Measurements from ENCODE around the gene CWC25. TPM values are rescaled to one million over a fixed set of nuclear protein-coding genes. Genes with fewer than 3 reads are reported as not detected.
A peak's percentile ranks its signal among the peaks of the same experiment; 100 is the strongest.

The CWC25 gene
- total and polyA plus RNA-seq, 2 of the 13 experiments (the other 11 are each of a cell fraction or from before 2014, with no cell fraction given) = 15.6 to 22.7 TPM

- TF ChIP-seq, protein P1, sequence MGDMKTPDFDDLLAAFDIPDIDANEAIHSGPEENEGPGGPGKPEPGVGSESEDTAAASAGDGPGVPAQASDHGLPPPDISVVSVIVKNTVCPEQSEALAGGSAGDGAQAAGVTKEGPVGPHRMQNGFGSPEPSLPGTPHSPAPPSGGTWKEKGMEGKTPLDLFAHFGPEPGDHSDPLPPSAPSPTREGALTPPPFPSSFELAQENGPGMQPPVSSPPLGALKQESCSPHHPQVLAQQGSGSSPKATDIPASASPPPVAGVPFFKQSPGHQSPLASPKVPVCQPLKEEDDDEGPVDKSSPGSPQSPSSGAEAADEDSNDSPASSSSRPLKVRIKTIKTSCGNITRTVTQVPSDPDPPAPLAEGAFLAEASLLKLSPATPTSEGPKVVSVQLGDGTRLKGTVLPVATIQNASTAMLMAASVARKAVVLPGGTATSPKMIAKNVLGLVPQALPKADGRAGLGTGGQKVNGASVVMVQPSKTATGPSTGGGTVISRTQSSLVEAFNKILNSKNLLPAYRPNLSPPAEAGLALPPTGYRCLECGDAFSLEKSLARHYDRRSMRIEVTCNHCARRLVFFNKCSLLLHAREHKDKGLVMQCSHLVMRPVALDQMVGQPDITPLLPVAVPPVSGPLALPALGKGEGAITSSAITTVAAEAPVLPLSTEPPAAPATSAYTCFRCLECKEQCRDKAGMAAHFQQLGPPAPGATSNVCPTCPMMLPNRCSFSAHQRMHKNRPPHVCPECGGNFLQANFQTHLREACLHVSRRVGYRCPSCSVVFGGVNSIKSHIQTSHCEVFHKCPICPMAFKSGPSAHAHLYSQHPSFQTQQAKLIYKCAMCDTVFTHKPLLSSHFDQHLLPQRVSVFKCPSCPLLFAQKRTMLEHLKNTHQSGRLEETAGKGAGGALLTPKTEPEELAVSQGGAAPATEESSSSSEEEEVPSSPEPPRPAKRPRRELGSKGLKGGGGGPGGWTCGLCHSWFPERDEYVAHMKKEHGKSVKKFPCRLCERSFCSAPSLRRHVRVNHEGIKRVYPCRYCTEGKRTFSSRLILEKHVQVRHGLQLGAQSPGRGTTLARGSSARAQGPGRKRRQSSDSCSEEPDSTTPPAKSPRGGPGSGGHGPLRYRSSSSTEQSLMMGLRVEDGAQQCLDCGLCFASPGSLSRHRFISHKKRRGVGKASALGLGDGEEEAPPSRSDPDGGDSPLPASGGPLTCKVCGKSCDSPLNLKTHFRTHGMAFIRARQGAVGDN (CRISPR knock-in tag; IDR thresholded peaks at IDR 0.05) = peak; percentile 53
- TF ChIP-seq ZNF839 (CRISPR knock-in tag; IDR thresholded peaks at IDR 0.05; ENCODE audit: borderline replicate concordance) = no peak
- TF ChIP-seq MYNN (CRISPR knock-in tag; IDR thresholded peaks at IDR 0.05; ENCODE audit: low read depth) = no peak
- TF ChIP-seq, protein P2, sequence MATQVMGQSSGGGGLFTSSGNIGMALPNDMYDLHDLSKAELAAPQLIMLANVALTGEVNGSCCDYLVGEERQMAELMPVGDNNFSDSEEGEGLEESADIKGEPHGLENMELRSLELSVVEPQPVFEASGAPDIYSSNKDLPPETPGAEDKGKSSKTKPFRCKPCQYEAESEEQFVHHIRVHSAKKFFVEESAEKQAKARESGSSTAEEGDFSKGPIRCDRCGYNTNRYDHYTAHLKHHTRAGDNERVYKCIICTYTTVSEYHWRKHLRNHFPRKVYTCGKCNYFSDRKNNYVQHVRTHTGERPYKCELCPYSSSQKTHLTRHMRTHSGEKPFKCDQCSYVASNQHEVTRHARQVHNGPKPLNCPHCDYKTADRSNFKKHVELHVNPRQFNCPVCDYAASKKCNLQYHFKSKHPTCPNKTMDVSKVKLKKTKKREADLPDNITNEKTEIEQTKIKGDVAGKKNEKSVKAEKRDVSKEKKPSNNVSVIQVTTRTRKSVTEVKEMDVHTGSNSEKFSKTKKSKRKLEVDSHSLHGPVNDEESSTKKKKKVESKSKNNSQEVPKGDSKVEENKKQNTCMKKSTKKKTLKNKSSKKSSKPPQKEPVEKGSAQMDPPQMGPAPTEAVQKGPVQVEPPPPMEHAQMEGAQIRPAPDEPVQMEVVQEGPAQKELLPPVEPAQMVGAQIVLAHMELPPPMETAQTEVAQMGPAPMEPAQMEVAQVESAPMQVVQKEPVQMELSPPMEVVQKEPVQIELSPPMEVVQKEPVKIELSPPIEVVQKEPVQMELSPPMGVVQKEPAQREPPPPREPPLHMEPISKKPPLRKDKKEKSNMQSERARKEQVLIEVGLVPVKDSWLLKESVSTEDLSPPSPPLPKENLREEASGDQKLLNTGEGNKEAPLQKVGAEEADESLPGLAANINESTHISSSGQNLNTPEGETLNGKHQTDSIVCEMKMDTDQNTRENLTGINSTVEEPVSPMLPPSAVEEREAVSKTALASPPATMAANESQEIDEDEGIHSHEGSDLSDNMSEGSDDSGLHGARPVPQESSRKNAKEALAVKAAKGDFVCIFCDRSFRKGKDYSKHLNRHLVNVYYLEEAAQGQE (IDR thresholded peaks at IDR 0.05; ENCODE audit: borderline replicate concordance in 1 of 2, low read depth in 1 of 2, low read length in 2 of 2) = no peak
- peak; percentile 96 for TF ChIP-seq HNF1B (CRISPR knock-in tag; IDR thresholded peaks at IDR 0.05)
- peak; percentile 82; the same call in 1 of the 2 replicates for TF ChIP-seq ZNF878 (CRISPR knock-in tag; IDR thresholded peaks at IDR 0.05)
- no peak; the same call in 1 of the 2 replicates for TF ChIP-seq KDM5B (CRISPR knock-in tag; IDR thresholded peaks at IDR 0.05; ENCODE audit: borderline replicate concordance)
- 0 out of 2 replicates have a peak, but pooled peaks have one; percentile 77 for TF ChIP-seq ZNF543 (CRISPR knock-in tag; IDR thresholded peaks at IDR 0.05)
- TF ChIP-seq IRF2 (CRISPR knock-in tag; IDR thresholded peaks at IDR 0.05) = peak; percentile 74; the same call in 1 of the 2 replicates
- peak; percentile 87 for TF ChIP-seq MEIS1 (CRISPR knock-in tag; IDR thresholded peaks at IDR 0.05; ENCODE audit: borderline replicate concordance)
- TF ChIP-seq, protein P3, sequence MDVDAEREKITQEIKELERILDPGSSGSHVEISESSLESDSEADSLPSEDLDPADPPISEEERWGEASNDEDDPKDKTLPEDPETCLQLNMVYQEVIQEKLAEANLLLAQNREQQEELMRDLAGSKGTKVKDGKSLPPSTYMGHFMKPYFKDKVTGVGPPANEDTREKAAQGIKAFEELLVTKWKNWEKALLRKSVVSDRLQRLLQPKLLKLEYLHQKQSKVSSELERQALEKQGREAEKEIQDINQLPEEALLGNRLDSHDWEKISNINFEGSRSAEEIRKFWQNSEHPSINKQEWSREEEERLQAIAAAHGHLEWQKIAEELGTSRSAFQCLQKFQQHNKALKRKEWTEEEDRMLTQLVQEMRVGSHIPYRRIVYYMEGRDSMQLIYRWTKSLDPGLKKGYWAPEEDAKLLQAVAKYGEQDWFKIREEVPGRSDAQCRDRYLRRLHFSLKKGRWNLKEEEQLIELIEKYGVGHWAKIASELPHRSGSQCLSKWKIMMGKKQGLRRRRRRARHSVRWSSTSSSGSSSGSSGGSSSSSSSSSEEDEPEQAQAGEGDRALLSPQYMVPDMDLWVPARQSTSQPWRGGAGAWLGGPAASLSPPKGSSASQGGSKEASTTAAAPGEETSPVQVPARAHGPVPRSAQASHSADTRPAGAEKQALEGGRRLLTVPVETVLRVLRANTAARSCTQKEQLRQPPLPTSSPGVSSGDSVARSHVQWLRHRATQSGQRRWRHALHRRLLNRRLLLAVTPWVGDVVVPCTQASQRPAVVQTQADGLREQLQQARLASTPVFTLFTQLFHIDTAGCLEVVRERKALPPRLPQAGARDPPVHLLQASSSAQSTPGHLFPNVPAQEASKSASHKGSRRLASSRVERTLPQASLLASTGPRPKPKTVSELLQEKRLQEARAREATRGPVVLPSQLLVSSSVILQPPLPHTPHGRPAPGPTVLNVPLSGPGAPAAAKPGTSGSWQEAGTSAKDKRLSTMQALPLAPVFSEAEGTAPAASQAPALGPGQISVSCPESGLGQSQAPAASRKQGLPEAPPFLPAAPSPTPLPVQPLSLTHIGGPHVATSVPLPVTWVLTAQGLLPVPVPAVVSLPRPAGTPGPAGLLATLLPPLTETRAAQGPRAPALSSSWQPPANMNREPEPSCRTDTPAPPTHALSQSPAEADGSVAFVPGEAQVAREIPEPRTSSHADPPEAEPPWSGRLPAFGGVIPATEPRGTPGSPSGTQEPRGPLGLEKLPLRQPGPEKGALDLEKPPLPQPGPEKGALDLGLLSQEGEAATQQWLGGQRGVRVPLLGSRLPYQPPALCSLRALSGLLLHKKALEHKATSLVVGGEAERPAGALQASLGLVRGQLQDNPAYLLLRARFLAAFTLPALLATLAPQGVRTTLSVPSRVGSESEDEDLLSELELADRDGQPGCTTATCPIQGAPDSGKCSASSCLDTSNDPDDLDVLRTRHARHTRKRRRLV (CRISPR knock-in tag; IDR thresholded peaks at IDR 0.05) = no peak
- TF ChIP-seq KMT2A (CRISPR knock-in tag; IDR thresholded peaks at IDR 0.05) = peak; percentile 59; the same call in 1 of the 2 replicates
Observed at GRCh38 chr17:38871247-38872015, 46.3 kb upstream of the CWC25 start (continued).

Measured in HepG2 (cell line).